T-cell (primary cell): ENCODE measurements around the gene ZAR1. TPM values are rescaled to one million over a fixed set of nuclear protein-coding genes. Genes with fewer than 3 reads are reported as not detected.

ENCODE experiments used
- ATAC-seq, 4 experiments: fragments of 200-7000 bp in 3 of 4; fragments of 150-1000 bp in 1 of 4; cut with Tn5 transposase; replicated peaks in 1 of 4; 1 replicate in 3 of 4; 2 replicates in 1 of 4; pipeline ENCODE4 v1.10.0; 2021; ENCODE audit warnings: moderate library complexity in 3 of 4, mild to moderate bottlenecking in 2 of 4, moderate number of reproducible peaks in 1 of 4
- CTCF ChIA-PET, 2 donors: fragments of 300-600 bp; sonication (Branson Sonifier 250); formaldehyde crosslinking; loops; one replicate each; lab custom pipeline; 2022; ENCODE audit warnings: antibody characterized with exemption in 2 of 2; lab: Charles Lee
- POLR2A ChIA-PET, 2 donors: fragments of 300-600 bp; sonication (Branson Sonifier 250); formaldehyde crosslinking; loops; one replicate each; lab custom pipeline; 2022; ENCODE audit warnings: antibody characterized with exemption in 2 of 2; lab: Charles Lee
- DNase-seq, 35 experiments: peaks; one replicate each; pipeline versions ENCODE4 v3.0.0 to v3.0.0-alpha.2; 2013 to 2023
- H3K27ac ChIP-seq: one replicate; pipeline ENCODE4 v1.5.1; 2013; ENCODE audit warnings: low read length
- H3K27me3 ChIP-seq, 2 experiments: replicated peaks in 1 of 2; 1 replicate in 1 of 2; 2 replicates in 1 of 2; pipeline versions ENCODE4 v1.6.1 to v1.7.0; 2013; ENCODE audit warnings: low read length in 1 of 2, mixed read lengths in 1 of 2; ENCODE audit not compliant: control insufficient read depth in 2 of 2, insufficient read depth in 2 of 2; ENCODE audit errors: extremely low read depth in 1 of 2
- H3K36me3 ChIP-seq, 2 donors: 1 replicate in 1 of 2; 2 replicates in 1 of 2; pipeline versions ENCODE4 v1.6.1 to v1.7.0; 2013; ENCODE audit warnings: low read length in 1 of 2; ENCODE audit not compliant: control insufficient read depth in 2 of 2, insufficient read depth in 1 of 2; ENCODE audit errors: extremely low read depth in 1 of 2
- H3K4me1 ChIP-seq, 2 experiments: 1 replicate in 1 of 2; 2 replicates in 1 of 2; pipeline versions ENCODE4 v1.6.1 to v1.7.0; 2013; ENCODE audit warnings: low read length in 2 of 2, mixed read lengths in 1 of 2; ENCODE audit not compliant: insufficient read depth in 2 of 2, control insufficient read depth in 1 of 2; ENCODE audit errors: extremely low read depth in 1 of 2
- H3K4me3 ChIP-seq, 2 donors: 1 replicate in 1 of 2; 2 replicates in 1 of 2; pipeline versions ENCODE4 v1.5.1 to v1.7.0; 2013; ENCODE audit warnings: mild to moderate bottlenecking in 2 of 2, low read length in 1 of 2, moderate library complexity in 1 of 2; ENCODE audit not compliant: control insufficient read depth in 1 of 2; ENCODE audit errors: extremely low read depth in 1 of 2
- H3K9me3 ChIP-seq: 2 replicates; pipeline ENCODE4 v1.7.0; 2013
- H3K27ac Mint-ChIP-seq, 2 donors: one replicate each; pipeline ENCODE4 v1.8.0; 2020 to 2021; ENCODE audit warnings: mild to moderate bottlenecking in 2 of 2, mixed read lengths in 2 of 2
- H3K27me3 Mint-ChIP-seq, 2 donors: one replicate each; pipeline ENCODE4 v1.8.0; 2021 to 2022; ENCODE audit warnings: mixed read lengths in 2 of 2
- H3K36me3 Mint-ChIP-seq: one replicate; pipeline ENCODE4 v1.8.0; 2021; ENCODE audit warnings: mixed read lengths
- H3K4me1 Mint-ChIP-seq, 3 donors: one replicate each; pipeline ENCODE4 v1.8.0; 2020 to 2022; ENCODE audit warnings: mixed read lengths in 3 of 3, mild to moderate bottlenecking in 1 of 3
- H3K4me3 Mint-ChIP-seq, 3 donors: one replicate each; pipeline ENCODE4 v1.8.0; 2020 to 2022; ENCODE audit warnings: mild to moderate bottlenecking in 3 of 3, mixed read lengths in 3 of 3, moderate library complexity in 3 of 3
- H3K9me3 Mint-ChIP-seq, 3 donors: one replicate each; pipeline ENCODE4 v1.8.0; 2020 to 2022; ENCODE audit warnings: mixed read lengths in 3 of 3
- WGBS: methylation state at CpG from one replicate; pipeline ENCODE4 v1.1.5; 2013; ENCODE audit warnings: missing lambda C conversion rate; ENCODE audit not compliant: insufficient coverage; 5-methylcytosine and 5-hydroxymethylcytosine counted together
- total RNA-seq, 35 experiments: library from RNA in 6 of 35; stranded (reverse) in 6 of 35; fragments of 120-200 nt in 1 of 35; gene quantifications; one replicate each; pipeline versions ENCODE4 v1.2.1 to v1.2.4 and lab custom pipeline; 2013 to 2026

ZAR1 gene
- total RNA-seq, 5 donors from 2014 or later (not counting 1 experiment from before 2014, with no cell fraction given) = not detected

DNA sequence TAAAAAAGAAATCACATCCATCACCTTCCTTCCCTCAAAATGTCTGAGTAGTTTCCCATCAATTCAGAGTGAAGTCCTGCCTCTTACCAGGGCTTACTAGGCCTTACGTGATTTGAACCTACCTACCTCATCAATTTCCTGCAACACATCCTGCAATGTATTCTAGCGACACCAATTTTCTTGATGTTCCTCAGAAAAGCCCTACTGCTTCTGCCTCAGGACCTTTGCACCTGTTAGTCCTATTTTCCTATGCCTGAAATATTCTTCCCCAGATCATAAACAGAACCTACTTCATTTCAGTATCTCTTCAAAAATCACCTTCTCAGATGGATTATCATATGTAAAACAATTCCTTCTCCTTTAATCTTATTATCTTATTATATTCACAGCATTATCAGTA lies 52.8 kb downstream of the ZAR1 start:
- ATAC-seq (no peak), DNase-seq (no peak)
- H3K4me1 Mint-ChIP-seq = no peaks in the 10 kb centered on the region
- 100% methylated on average over 2 of the region's 2 CpGs for WGBS
- no peaks in the 10 kb centered on the region for H3K27me3 ChIP-seq
- no peaks in the 10 kb centered on the region for H3K9me3 Mint-ChIP-seq
- H3K9me3 ChIP-seq = no peaks in the 10 kb centered on the region
- no peak overlapping the region for H3K27ac Mint-ChIP-seq
- peaks cover 3 to 74% of the 10 kb centered on the region in 2 donors for H3K36me3 ChIP-seq
- H3K36me3 Mint-ChIP-seq = peaks cover 61% of the 10 kb centered on the region
- ChIA-PET POLR2A (no interaction called here), CTCF (no interaction called here)
- no peaks in the 10 kb centered on the region for H3K27me3 Mint-ChIP-seq
- no peak overlapping the region for H3K4me3 ChIP-seq
- H3K4me1 ChIP-seq = no peaks in the 10 kb centered on the region
- H3K4me3 Mint-ChIP-seq = no peak overlapping the region
- H3K27ac ChIP-seq = no peak overlapping the region

DNA sequence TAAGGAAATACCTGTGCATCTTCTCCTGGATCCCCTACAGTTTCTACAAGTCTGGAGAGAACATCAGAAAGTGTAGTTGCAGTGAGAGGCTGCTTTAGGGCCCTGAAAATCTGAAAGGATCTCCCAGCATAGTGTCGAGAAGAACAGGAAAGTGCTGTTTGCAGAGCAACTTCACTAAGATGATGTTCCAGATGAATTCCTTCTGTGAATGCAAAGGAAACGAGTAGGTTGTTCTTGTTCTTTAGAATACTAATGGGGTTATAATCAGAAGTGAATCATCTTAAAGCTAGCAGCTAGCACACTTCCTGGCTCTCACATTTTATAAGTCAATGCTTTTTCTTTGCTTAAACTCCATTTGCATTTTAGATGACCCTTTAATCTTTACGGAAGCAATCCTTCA lies 53.7 kb downstream of the ZAR1 start:
- H3K27me3 ChIP-seq = no peaks in the 10 kb centered on the region
- Mint-ChIP-seq H3K27me3 (no peaks in the 10 kb centered on the region), H3K9me3 (no peaks in the 10 kb centered on the region), H3K4me1 (no peaks in the 10 kb centered on the region), H3K36me3 (peaks cover 68% of the 10 kb centered on the region), H3K4me3 (no peak overlapping the region), H3K27ac (peak overlapping the region in 1 of 2 donors; percentile 10)
- ATAC-seq (no peak), DNase-seq (no peak)
- CTCF ChIA-PET = interaction anchor here (0.5 to 0.6 kb wide), 2 partner anchors 33 to 457 kb away, joined by 3 read pairs; no protein-coding TSS in a partner anchor
- H3K4me3 ChIP-seq = no peak overlapping the region
- no peaks in the 10 kb centered on the region for H3K9me3 ChIP-seq
- H3K4me1 ChIP-seq = no peaks in the 10 kb centered on the region
- H3K27ac ChIP-seq = no peak overlapping the region
- POLR2A ChIA-PET = no interaction called here
- 93% methylated on average over 2 of the region's 3 CpGs for WGBS
- H3K36me3 ChIP-seq = peaks cover 3 to 82% of the 10 kb centered on the region in 2 donors

Other genes starting within 250 kb of the ZAR1 start
- gene TEC, start 220.4 kb upstream of the ZAR1 start, total RNA-seq = 1 to 10 TPM; 1.7 to 5.4 (median 2.5) TPM
- gene SLAIN2, start 148.7 kb upstream of the ZAR1 start, total RNA-seq = 10 to 100 TPM; 61.5 to 75.2 (median 70.5) TPM
- gene SLC10A4, start 6.9 kb upstream of the ZAR1 start, total RNA-seq = under 1 TPM in 1 of 5 donors, not detected in 4; 0.40 TPM